Activated CD8-positive, alpha-beta memory T cell treated with anti-CD3 and anti-CD28 coated beads for 36 hours (primary cell): Measurements from ENCODE around the gene CCDC144A. TPM values are rescaled to one million over a fixed set of nuclear protein-coding genes. Genes with fewer than 3 reads are reported as not detected.
"Not testable (repeated sequence)": the region's sequence is repeated elsewhere in the genome, so short reads cannot be mapped to it uniquely, and the experiment has no call there.

Experiments used
- CTCF ChIA-PET: fragments of 350-600 bp; sonication (Branson Sonifier 250); formaldehyde crosslinking; loops from one replicate; lab custom pipeline; 2021; ENCODE audit warnings: antibody characterized with exemption; lab: Charles Lee
- POLR2A ChIA-PET: fragments of 350-600 bp; sonication (Branson Sonifier 250); formaldehyde crosslinking; loops from one replicate; lab custom pipeline; 2021; ENCODE audit warnings: antibody characterized with exemption; lab: Charles Lee
- total RNA-seq, 2 experiments: library from RNA; stranded (reverse); gene quantifications; one replicate each; pipeline ENCODE4 v1.2.3, GENCODE V29; 2021

Gene CCDC144A
- total RNA-seq, 2 experiments from 2014 or later = 1.6 to 1.7 TPM

GRCh38 chr17:16751224-16751923 is 61.3 kb downstream of the CCDC144A start:
- CTCF ChIA-PET, POLR2A ChIA-PET: not testable (repeated sequence)

GRCh38 chr17:16751924-16752287 is 61.9 kb downstream of the CCDC144A start:
- CTCF ChIA-PET, POLR2A ChIA-PET: not testable (repeated sequence)

- POLR2A ChIA-PET, CTCF ChIA-PET: not testable (repeated sequence)
Measured at GRCh38 chr17:16757520-16757919, 67.5 kb downstream of the CCDC144A start.

- CTCF ChIA-PET, POLR2A ChIA-PET: not testable (repeated sequence)
Measured at GRCh38 chr17:16758177-16758576, 68.1 kb downstream of the CCDC144A start.

GRCh38 chr17:16768290-16769175 is 78.5 kb downstream of the CCDC144A start:
- CTCF ChIA-PET, POLR2A ChIA-PET: not testable (repeated sequence)

GRCh38 chr17:16772394-16773145 is 82.5 kb downstream of the CCDC144A start:
- POLR2A ChIA-PET, CTCF ChIA-PET: not testable (repeated sequence)

- POLR2A ChIA-PET, CTCF ChIA-PET: not testable (repeated sequence)
Measured at GRCh38 chr17:16773146-16773522, 83.1 kb downstream of the CCDC144A start.

- CTCF ChIA-PET = not testable (repeated sequence)
Measured at GRCh38 chr17:16787851-16788250, 97.8 kb downstream of the CCDC144A start.

GRCh38 chr17:16788889-16789536 is 99.0 kb downstream of the CCDC144A start:
- POLR2A ChIA-PET, CTCF ChIA-PET: not testable (repeated sequence)

More at GRCh38 chr17:16787851-16788250, 97.8 kb downstream of the CCDC144A start:
- POLR2A ChIA-PET = not testable (repeated sequence)

- CTCF ChIA-PET, POLR2A ChIA-PET: not testable (repeated sequence)
Measured at GRCh38 chr17:16789622-16790021, 99.6 kb downstream of the CCDC144A start.

- POLR2A ChIA-PET, CTCF ChIA-PET: not testable (repeated sequence)
Measured at GRCh38 chr17:16790313-16790871, 100.4 kb downstream of the CCDC144A start.

GRCh38 chr17:16794215-16794614 is 104.2 kb downstream of the CCDC144A start:
- POLR2A ChIA-PET = interaction anchor here (0.7 kb wide), 1 partner anchor 153 kb away, joined by 3 read pairs; no protein-coding TSS in a partner anchor
- CTCF ChIA-PET = not testable (repeated sequence)

GRCh38 chr17:16795894-16796293 is 105.9 kb downstream of the CCDC144A start:
- POLR2A ChIA-PET, CTCF ChIA-PET: not testable (repeated sequence)

- CTCF ChIA-PET, POLR2A ChIA-PET: not testable (repeated sequence)
Measured at GRCh38 chr17:16804851-16805250, 114.8 kb downstream of the CCDC144A start.

GRCh38 chr17:16806599-16806998 is 116.6 kb downstream of the CCDC144A start:
- CTCF ChIA-PET, POLR2A ChIA-PET: not testable (repeated sequence)

GRCh38 chr17:16807620-16808019 is 117.6 kb downstream of the CCDC144A start:
- POLR2A ChIA-PET, CTCF ChIA-PET: not testable (repeated sequence)

- POLR2A ChIA-PET, CTCF ChIA-PET: not testable (repeated sequence)
Measured at GRCh38 chr17:16810236-16810635, 120.2 kb downstream of the CCDC144A start.

- CTCF ChIA-PET, POLR2A ChIA-PET: not testable (repeated sequence)
Measured at GRCh38 chr17:16812126-16812525, 122.1 kb downstream of the CCDC144A start.

- CTCF ChIA-PET = no interaction called here
- POLR2A ChIA-PET = no interaction called here
Measured at GRCh38 chr17:16814439-16814838, 124.4 kb downstream of the CCDC144A start.
